HG03520 (cell line): ENCODE measurements around the gene RAB3GAP2.
A peak's percentile ranks its signal among the peaks of the same experiment; 100 is the strongest.
"Not testable (repeated sequence)": the region's sequence is repeated elsewhere in the genome, so short reads cannot be mapped to it uniquely, and the experiment has no call there.

ENCODE experiments used
- ATAC-seq: cut with Tn5 transposase; IDR thresholded peaks from one replicate; pipeline ENCODE4 v1.9.1; 2021; ENCODE audit warnings: mild to moderate bottlenecking, moderate library complexity; ENCODE audit not compliant: unreplicated experiment

Gene RAB3GAP2

GRCh38 chr1:220272047-220272840 is at the start of gene RAB3GAP2:
Gene RAB3GAP2, minus strand, starts transcription at chr1:220272453. Its CDS starts 116 bp downstream, at chr1:220272337.
- ATAC-seq = peak; percentile 95

- ATAC-seq = no peak
Observed at GRCh38 chr1:220321758-220322157, 49.5 kb upstream of the RAB3GAP2 start.

- ATAC-seq = no peak
Observed at GRCh38 chr1:220320709-220321108, 48.5 kb upstream of the RAB3GAP2 start.

GRCh38 chr1:220318673-220319072 is 46.4 kb upstream of the RAB3GAP2 start:
- no peak for ATAC-seq

GRCh38 chr1:220317161-220317560 is 44.9 kb upstream of the RAB3GAP2 start:
- no peak for ATAC-seq

- no peak for ATAC-seq
Observed at GRCh38 chr1:220316305-220316704, 44.1 kb upstream of the RAB3GAP2 start.

GRCh38 chr1:220315070-220315839 is 43.0 kb upstream of the RAB3GAP2 start:
- ATAC-seq = no peak

GRCh38 chr1:220313576-220313975 is 41.3 kb upstream of the RAB3GAP2 start:
- ATAC-seq = no peak

- ATAC-seq = not testable (repeated sequence)
Observed at GRCh38 chr1:220310147-220310546, 37.9 kb upstream of the RAB3GAP2 start.

GRCh38 chr1:220307607-220308006 is 35.4 kb upstream of the RAB3GAP2 start:
- ATAC-seq = no peak

- ATAC-seq = no peak
Observed at GRCh38 chr1:220306339-220306738, 34.1 kb upstream of the RAB3GAP2 start.

- ATAC-seq = no peak
Observed at GRCh38 chr1:220303871-220304270, 31.6 kb upstream of the RAB3GAP2 start.

- ATAC-seq = no peak
Observed at GRCh38 chr1:220301630-220302029, 29.4 kb upstream of the RAB3GAP2 start.

- no peak for ATAC-seq
Observed at GRCh38 chr1:220300442-220301121, 28.3 kb upstream of the RAB3GAP2 start.

- no peak for ATAC-seq
Observed at GRCh38 chr1:220299337-220299736, 27.1 kb upstream of the RAB3GAP2 start.

GRCh38 chr1:220298470-220299205 is 26.4 kb upstream of the RAB3GAP2 start:
- no peak for ATAC-seq

- no peak for ATAC-seq
Observed at GRCh38 chr1:220296981-220297380, 24.7 kb upstream of the RAB3GAP2 start.

- ATAC-seq = no peak
Observed at GRCh38 chr1:220294846-220295301, 22.6 kb upstream of the RAB3GAP2 start.

- ATAC-seq = no peak
Observed at GRCh38 chr1:220291580-220291979, 19.3 kb upstream of the RAB3GAP2 start.

- no peak for ATAC-seq
Observed at GRCh38 chr1:220290140-220290761, 18.0 kb upstream of the RAB3GAP2 start.
